Muscle of back (tissue), 11 donors: ENCODE measurements around the gene TSPYL2. TPM values are rescaled to one million over a fixed set of nuclear protein-coding genes. Genes with fewer than 3 reads are reported as not detected.
A peak's percentile ranks its signal among the peaks of the same experiment; 100 is the strongest.

ENCODE experiments used
- DNase-seq, 3 donors: peaks; one replicate each; pipeline versions ENCODE4 v3.0.0 to v3.0.0-alpha.2; 2013
- polyA plus RNA-seq, 10 donors: library from polyadenylated mRNA; unstranded; fragments of 120-200 nt; gene quantifications; one replicate each; pipeline ENCODE4 v1.2.1, GENCODE V29; 2013; ENCODE audit not compliant: insufficient read length in 10 of 10

The TSPYL2 gene
- polyA plus RNA-seq, 10 donors, result 12.6 to 21.7 (median 14.3) TPM

GRCh38 chrX:53078943-53079342 lies 3.2 kb upstream of the TSPYL2 start:
- DNase-seq, result no peak

- peak in 1 of 3 donors; percentile 18 for DNase-seq
These were observed 1.3 kb upstream of the TSPYL2 start for GRCh38 chrX:53080628-53081580.

GRCh38 chrX:53082773-53083616 lies 828 bp downstream of the TSPYL2 start:
- no peak for DNase-seq

GRCh38 chrX:53084043-53084570 lies 1.9 kb downstream of the TSPYL2 start:
- DNase-seq, result no peak

GRCh38 chrX:53084863-53085262 lies 2.7 kb downstream of the TSPYL2 start:
- DNase-seq, result no peak

GRCh38 chrX:53085661-53086229 lies 3.6 kb downstream of the TSPYL2 start:
- DNase-seq, result no peak

GRCh38 chrX:53086464-53086863 lies 4.3 kb downstream of the TSPYL2 start:
- no peak for DNase-seq

GRCh38 chrX:53087388-53087831 lies 5.2 kb downstream of the TSPYL2 start:
- DNase-seq, result no peak

GRCh38 chrX:53088136-53088974 lies 6.2 kb downstream of the TSPYL2 start:
- DNase-seq, result peak; percentile 76 to 88 (median 80)

- peak; percentile 56 to 75 (median 59) for DNase-seq
These were observed 7.2 kb downstream of the TSPYL2 start for GRCh38 chrX:53089224-53089842.

GRCh38 chrX:53089925-53090324 lies 7.8 kb downstream of the TSPYL2 start:
- DNase-seq, result no peak

GRCh38 chrX:53091354-53091753 lies 9.2 kb downstream of the TSPYL2 start:
- DNase-seq, result no peak

- peak; percentile 60 to 85 (median 71) for DNase-seq
These were observed 11.0 kb downstream of the TSPYL2 start for GRCh38 chrX:53093177-53093655.

- peak; percentile 93 to 96 (median 95) for DNase-seq
These were observed 11.8 kb downstream of the TSPYL2 start, which contains the start of gene KANTR for GRCh38 chrX:53093748-53094581. Gene KANTR, plus strand, starts transcription at chrX:53094142. Its CDS starts 30,131 bp downstream, at chrX:53124273.

GRCh38 chrX:53094582-53094905 lies 12.4 kb downstream of the TSPYL2 start:
- no peak for DNase-seq

GRCh38 chrX:53095796-53096195 lies 13.6 kb downstream of the TSPYL2 start:
- no peak for DNase-seq

GRCh38 chrX:53114864-53115549 lies 32.8 kb downstream of the TSPYL2 start:
- DNase-seq, result no peak

- no peak for DNase-seq
These were observed 33.3 kb downstream of the TSPYL2 start for GRCh38 chrX:53115550-53115874.

- peak in 2 of 3 donors; percentile 52 to 78 for DNase-seq
These were observed 33.9 kb downstream of the TSPYL2 start for GRCh38 chrX:53116101-53116500.
